Aorta (tissue), 5 donors: Measurements from ENCODE around the gene CMSS1. TPM values are rescaled to one million over a fixed set of nuclear protein-coding genes. Genes with fewer than 3 reads are reported as not detected.

Experiments
- ATAC-seq: fragments of 200-7000 bp; cut with Tn5 transposase; one replicate; pipeline ENCODE4 v1.9.1; 2022; ENCODE audit warnings: moderate library complexity; ENCODE audit not compliant: low FRiP score
- DNase-seq, 2 donors: peaks; one replicate each; pipeline ENCODE4 v3.0.0-alpha.2; 2020
- H3K27ac ChIP-seq, 2 donors: one replicate each; pipeline ENCODE4 v1.5.1; 2013; ENCODE audit warnings: low read length in 2 of 2, mild to moderate bottlenecking in 2 of 2, moderate library complexity in 2 of 2, control low read depth in 1 of 2, inconsistent platforms in 1 of 2, low read depth in 1 of 2
- H3K27me3 ChIP-seq, 2 donors: one replicate each; pipeline ENCODE4 v1.6.1; 2013; ENCODE audit warnings: control low read depth in 1 of 2, low read length in 1 of 2, mild to moderate bottlenecking in 1 of 2, moderate library complexity in 1 of 2; ENCODE audit not compliant: insufficient read depth in 2 of 2, control insufficient read depth in 1 of 2
- H3K36me3 ChIP-seq, 2 donors: one replicate each; pipeline ENCODE4 v1.6.1; 2013; ENCODE audit warnings: control low read depth in 1 of 2, low read length in 1 of 2, mild to moderate bottlenecking in 1 of 2; ENCODE audit not compliant: insufficient read depth in 2 of 2, control insufficient read depth in 1 of 2
- H3K4me1 ChIP-seq, 2 donors: one replicate each; pipeline ENCODE4 v1.6.1; 2013; ENCODE audit warnings: low read length in 2 of 2, control low read depth in 1 of 2, mild to moderate bottlenecking in 1 of 2, moderate library complexity in 1 of 2; ENCODE audit not compliant: insufficient read depth in 2 of 2, control insufficient read depth in 1 of 2
- H3K4me3 ChIP-seq, 2 donors: one replicate each; pipeline ENCODE4 v1.5.1; 2013; ENCODE audit warnings: low read length in 2 of 2, control low read depth in 1 of 2, mild to moderate bottlenecking in 1 of 2
- H3K9me3 ChIP-seq: one replicate; pipeline ENCODE4 v1.6.1; 2013; ENCODE audit warnings: mild to moderate bottlenecking, low read length; ENCODE audit not compliant: control insufficient read depth
- WGBS, 2 donors: extraction: QIAGEN DNeasy Blood & Tissue Kit; methylation state at CpG; one replicate each; pipeline ENCODE4 v1.1.7; 2013; 5-methylcytosine and 5-hydroxymethylcytosine counted together
- intact Hi-C, 2 donors: fragments of 100-400 bp; cut with DNase I; formaldehyde crosslinking; loops; one replicate each; pipeline versions ENCODE4 v1.14.2 to v1.15.0; 2022
- polyA plus RNA-seq, 2 donors: library from polyadenylated mRNA; stranded (reverse); fragments of 200-250 nt; gene quantifications; one replicate each; pipeline ENCODE4 v1.2.3, GENCODE V29; 2013
- total RNA-seq, 2 donors: library from RNA; stranded (reverse); fragmentation: NEBNext Ultra II Directional; extraction: Animal tissue kit (Norgen Biotek cat#: 25700); gene quantifications; one replicate each; pipeline ENCODE4 v1.2.1, GENCODE V29; 2021
- donor health status: healthy with polysubstance abuse.
- donor health status: Bipolar disorder and iron deficiency.
- donor health status: DM: no; HTN: no; CAD: no.
- donor health status: DM: no; HTN: no; CAD: no.
- donor health status: DM: yes; HTN: yes; CAD: no.

CMSS1 gene
- total and polyA plus RNA-seq, 4 donors = 21.3 to 36.3 (median 33.3) TPM

- peak overlapping the region; percentile 82 to 94 for H3K27ac ChIP-seq
- 1% methylated on average over 62 to 63 of the region's 63 CpGs for WGBS, 2 donors
- intact Hi-C loops = loop anchor here (5.0 to 10.0 kb wide), 2 partner anchors 51 to 169 kb away; no protein-coding TSS in a partner anchor
- DNase-seq (peak; percentile 91 to 94), ATAC-seq (peak; percentile 94)
- H3K27me3 ChIP-seq = no peaks in the 10 kb centered on the region
- no peaks in the 10 kb centered on the region for H3K36me3 ChIP-seq
- peak overlapping the region; percentile 68 to 94 for H3K4me3 ChIP-seq
- no peaks in the 10 kb centered on the region for H3K4me1 ChIP-seq
- H3K9me3 ChIP-seq = no peaks in the 10 kb centered on the region
Measured at GRCh38 chr3:99875929-99876841, 58.5 kb downstream of the CMSS1 start.

GRCh38 chr3:99877031-99877579, 59.4 kb downstream of the CMSS1 start:
- Histone ChIP-seq H3K36me3 (no peaks in the 10 kb centered on the region), H3K27me3 (no peaks in the 10 kb centered on the region), H3K4me3 (peak overlapping the region; percentile 68 to 94), H3K27ac (peak overlapping the region in 1 of 2 donors; percentile 94), H3K4me1 (no peaks in the 10 kb centered on the region), H3K9me3 (no peaks in the 10 kb centered on the region)
- DNase-seq (no peak), ATAC-seq (no peak)
- intact Hi-C loops = loop anchor here (5.0 to 10.0 kb wide), 2 partner anchors 50 to 168 kb away; no protein-coding TSS in a partner anchor
- 24 to 25% methylated on average over 4 of the region's 4 CpGs for WGBS, 2 donors

GRCh38 chr3:99878005-99878404, 60.3 kb downstream of the CMSS1 start:
- H3K36me3 ChIP-seq = no peaks in the 10 kb centered on the region
- H3K27ac ChIP-seq = peak overlapping the region in 1 of 2 donors; percentile 23
- no peak overlapping the region for H3K4me3 ChIP-seq
- no peaks in the 10 kb centered on the region for H3K27me3 ChIP-seq
- ATAC-seq (no peak), DNase-seq (no peak)
- no peaks in the 10 kb centered on the region for H3K4me1 ChIP-seq
- intact Hi-C loops = loop anchor here (5.0 to 10.0 kb wide), 2 partner anchors 49 to 167 kb away; no protein-coding TSS in a partner anchor
- WGBS, 2 donors = 98% methylated on average over 1 of the region's 1 CpG
- H3K9me3 ChIP-seq = no peaks in the 10 kb centered on the region

- Histone ChIP-seq H3K9me3 (no peaks in the 10 kb centered on the region), H3K36me3 (no peaks in the 10 kb centered on the region), H3K27me3 (no peaks in the 10 kb centered on the region), H3K4me1 (peaks cover 0 to 2% of the 10 kb centered on the region in 2 donors), H3K4me3 (no peak overlapping the region), H3K27ac (peak overlapping the region in 1 of 2 donors; percentile 23)
- intact Hi-C loops = loop anchor here (5.0 to 10.0 kb wide), 2 partner anchors 48 to 166 kb away; no protein-coding TSS in a partner anchor
- ATAC-seq (no peak), DNase-seq (no peak)
- WGBS, 2 donors = 98% methylated on average over 2 of the region's 2 CpGs
Measured at GRCh38 chr3:99879275-99879674, 61.6 kb downstream of the CMSS1 start.

GRCh38 chr3:99881121-99881524, 63.5 kb downstream of the CMSS1 start:
- intact Hi-C loops = no loop called here
- Histone ChIP-seq H3K36me3 (no peaks in the 10 kb centered on the region), H3K27ac (no peak overlapping the region), H3K27me3 (no peaks in the 10 kb centered on the region), H3K4me1 (peaks cover 0 to 2% of the 10 kb centered on the region in 2 donors), H3K4me3 (no peak overlapping the region), H3K9me3 (no peaks in the 10 kb centered on the region)
- DNase-seq (no peak), ATAC-seq (peak; percentile 79)
- WGBS, 2 donors = 15 to 25% methylated on average over 2 of the region's 2 CpGs

- intact Hi-C loops = no loop called here
- ATAC-seq (no peak), DNase-seq (no peak)
- H3K27ac ChIP-seq = no peak overlapping the region
- H3K4me3 ChIP-seq = no peak overlapping the region
- no peaks in the 10 kb centered on the region for H3K9me3 ChIP-seq
- H3K4me1 ChIP-seq = peaks cover 0 to 2% of the 10 kb centered on the region in 2 donors
- H3K36me3 ChIP-seq = no peaks in the 10 kb centered on the region
- no peaks in the 10 kb centered on the region for H3K27me3 ChIP-seq
- 99 to 100% methylated on average over 1 of the region's 1 CpG for WGBS, 2 donors
Measured at GRCh38 chr3:99882436-99883137, 64.9 kb downstream of the CMSS1 start.

- Histone ChIP-seq H3K36me3 (no peaks in the 10 kb centered on the region), H3K27me3 (no peaks in the 10 kb centered on the region), H3K27ac (no peak overlapping the region), H3K9me3 (no peaks in the 10 kb centered on the region), H3K4me1 (peaks cover 0 to 2% of the 10 kb centered on the region in 2 donors), H3K4me3 (no peak overlapping the region)
- intact Hi-C loops = no loop called here
- DNase-seq (no peak), ATAC-seq (no peak)
- WGBS, 2 donors = 82 to 89% methylated on average over 2 of the region's 2 CpGs
Measured at GRCh38 chr3:99883138-99883461, 65.4 kb downstream of the CMSS1 start.

- Histone ChIP-seq H3K9me3 (no peaks in the 10 kb centered on the region), H3K4me1 (peaks cover 0 to 2% of the 10 kb centered on the region in 2 donors), H3K4me3 (no peak overlapping the region), H3K27me3 (no peaks in the 10 kb centered on the region), H3K27ac (no peak overlapping the region), H3K36me3 (no peaks in the 10 kb centered on the region)
- ATAC-seq (no peak), DNase-seq (no peak)
- intact Hi-C loops = no loop called here
- whole genome bisulfite sequencing, 2 donors = 98 to 100% methylated on average over 1 of the region's 1 CpG
Measured at GRCh38 chr3:99883693-99884092, 66.0 kb downstream of the CMSS1 start.
